Tibial nerve (tissue), 4 donors: ENCODE data around the gene SHISA7. TPM values are rescaled to one million over a fixed set of nuclear protein-coding genes. Genes with fewer than 3 reads are reported as not detected.
"Not testable (repeated sequence)": the region's sequence is repeated elsewhere in the genome, so short reads cannot be mapped to it uniquely, and the experiment has no call there.

Source experiments
- DNase-seq, 2 donors: peaks; one replicate each; pipeline ENCODE4 v3.0.0-alpha.2; 2019; ENCODE audit warnings: low spot score in 2 of 2
- H3K27ac ChIP-seq, 4 donors: fragments of 200-600 bp; sonication (generic) in 3 of 4; one replicate each; pipeline ENCODE4 v1.5.1; 2017 to 2019; ENCODE audit warnings: mild to moderate bottlenecking in 1 of 4
- H3K27me3 ChIP-seq, 2 donors: fragments of 200-600 bp; sonication (generic) in 1 of 2; one replicate each; pipeline versions ENCODE4 v1.5.1 to v1.6.0; 2017 to 2019
- H3K36me3 ChIP-seq, 3 donors: fragments of 200-600 bp; sonication (generic); one replicate each; pipeline ENCODE4 v1.5.1; 2018 to 2019
- H3K4me1 ChIP-seq, 4 donors: fragments of 200-600 bp; sonication (generic) in 3 of 4; one replicate each; pipeline ENCODE4 v1.5.1; 2017 to 2019
- H3K4me3 ChIP-seq, 4 donors: fragments of 200-600 bp; sonication (generic) in 3 of 4; one replicate each; pipeline ENCODE4 v1.5.1; 2017 to 2019; ENCODE audit warnings: mild to moderate bottlenecking in 1 of 4, moderate library complexity in 1 of 4
- H3K9me3 ChIP-seq, 4 donors: fragments of 200-600 bp; sonication (generic) in 3 of 4; one replicate each; pipeline ENCODE4 v1.5.1; 2017 to 2019
- CTCF ChIP-seq, 5 experiments: fragments of 200-600 bp in 3 of 5; fragments of 450-650 bp in 2 of 5; sonication (generic) in 3 of 5; IDR thresholded peaks; one replicate each; pipeline ENCODE4 v1.5.1; 2016 to 2019; ENCODE audit warnings: antibody characterized with exemption in 5 of 5, mild to moderate bottlenecking in 3 of 5, moderate library complexity in 2 of 5
- EP300 ChIP-seq, 2 donors: sonication (generic); formaldehyde crosslinking; IDR thresholded peaks; one replicate each; pipeline ENCODE4 v1.6.1; 2017; ENCODE audit warnings: antibody characterized with exemption in 2 of 2, mild to moderate bottlenecking in 1 of 2
- POLR2A ChIP-seq, 2 donors: fragments of 450-650 bp; IDR thresholded peaks; one replicate each; pipeline ENCODE4 v1.6.1; 2017; ENCODE audit warnings: antibody characterized with exemption in 2 of 2, mild to moderate bottlenecking in 2 of 2, moderate library complexity in 2 of 2
- WGBS, 2 donors: methylation state at CpG; one replicate each; pipeline ENCODE4 v1.1.5; 2018; 5-methylcytosine and 5-hydroxymethylcytosine counted together
- total RNA-seq, 4 donors: library from RNA; depleted of rRNA; stranded (reverse); fragments of >200 nt; gene quantifications; one replicate each; pipeline ENCODE4 v1.1.0, GENCODE V29; 2016

Gene SHISA7
- total RNA-seq, 4 donors from 2014 or later: 0.42 to 4.1 (median 2.0) TPM

DNA sequence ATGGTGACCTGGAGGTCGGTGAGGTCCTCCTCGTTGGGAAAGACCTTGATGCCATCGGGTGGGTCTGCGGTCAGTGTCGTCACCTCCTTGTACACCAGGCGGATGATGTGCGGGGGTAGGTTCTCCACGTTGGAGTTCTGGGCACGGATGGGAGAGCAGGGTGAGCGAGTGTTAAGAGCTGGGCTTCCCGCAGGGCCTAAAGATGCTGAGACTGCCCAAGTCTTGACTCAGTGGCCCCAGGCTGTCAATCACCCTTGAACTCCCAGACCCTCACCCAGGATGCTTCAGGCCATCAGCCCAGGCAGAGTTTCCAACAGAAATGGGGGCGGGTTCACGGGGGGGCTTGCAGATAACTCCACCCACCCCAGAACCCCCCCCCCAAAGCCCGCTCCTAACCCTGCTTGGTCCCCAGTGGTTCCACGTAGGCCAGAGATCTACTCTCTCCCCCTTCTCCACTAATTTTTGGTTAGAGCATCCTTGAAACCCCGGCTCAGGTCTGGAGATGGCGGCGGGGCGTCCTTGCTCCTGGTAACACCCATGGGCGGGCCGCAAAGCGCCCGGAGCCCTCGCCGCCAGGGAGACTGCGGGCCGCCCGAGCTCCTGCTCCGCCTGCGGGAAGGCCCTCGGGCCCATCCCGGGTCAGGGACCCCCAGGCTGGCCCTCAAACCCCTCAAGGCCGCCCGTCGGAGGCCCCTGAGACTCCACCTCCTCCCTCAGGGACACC lies 36.1 kb downstream of the SHISA7 start:
- no peak for DNase-seq
- H3K27ac ChIP-seq: peak overlapping the region; percentile 95 to 98 (median 98)
- peak overlapping the region; percentile 76 to 99 (median 90) for H3K4me3 ChIP-seq
- no peaks in the 10 kb centered on the region for H3K9me3 ChIP-seq
- no peaks in the 10 kb centered on the region for H3K27me3 ChIP-seq
- peaks cover 0 to 36% (median 4%) of the 10 kb centered on the region in 3 donors for H3K36me3 ChIP-seq
- 13 to 23% methylated on average over 15 to 29 of the region's 35 CpGs for WGBS, 2 donors
- no peak for TF ChIP-seq POLR2A (IDR thresholded peaks at IDR 0.05)
- no peak for TF ChIP-seq CTCF (IDR thresholded peaks at IDR 0.05)
- no peak for TF ChIP-seq EP300 (IDR thresholded peaks at IDR 0.05)
- peaks cover 0 to 33% (median 17%) of the 10 kb centered on the region in 4 donors for H3K4me1 ChIP-seq

DNA sequence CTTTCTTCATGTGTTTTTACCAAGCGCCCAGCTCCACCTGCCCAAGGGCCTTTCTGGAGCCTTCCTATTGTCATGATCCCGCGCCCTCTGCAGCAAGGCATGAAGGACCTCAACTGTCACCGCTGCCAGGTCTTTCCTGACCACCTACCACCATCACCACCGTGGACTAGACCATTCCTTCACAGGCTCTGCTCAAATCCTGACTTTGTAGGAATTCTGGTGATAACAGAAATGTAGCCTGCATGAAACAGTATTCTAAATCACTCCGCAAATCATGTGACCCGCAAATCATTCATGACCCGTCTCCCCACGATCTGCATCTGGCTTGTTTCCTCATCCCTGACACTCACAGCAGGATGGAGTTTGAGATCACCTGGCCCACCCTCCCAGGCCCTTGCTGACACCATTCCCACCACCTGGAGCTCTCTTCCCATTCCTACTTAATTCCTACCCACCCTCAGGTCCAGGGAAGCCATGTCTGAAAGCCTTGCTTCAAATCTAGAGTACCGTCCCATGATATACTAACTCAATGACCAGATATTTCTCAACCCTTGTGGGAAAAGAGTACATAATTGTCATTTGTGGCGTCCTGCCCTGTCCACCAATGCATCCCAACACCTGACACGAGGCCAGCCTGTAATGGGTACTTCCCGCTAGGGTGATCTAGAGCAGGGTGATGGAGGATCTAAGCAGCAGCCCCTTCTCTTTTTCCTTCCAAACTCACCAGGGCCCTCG lies 36.8 kb downstream of the SHISA7 start:
- Histone ChIP-seq H3K4me3 (peak overlapping the region; percentile 76 to 99 (median 90)), H3K27ac (peak overlapping the region in 2 of 4 donors; percentile 97 to 98), H3K27me3 (no peaks in the 10 kb centered on the region), H3K9me3 (no peaks in the 10 kb centered on the region), H3K36me3 (peaks cover 0 to 43% (median 4%) of the 10 kb centered on the region in 3 donors), H3K4me1 (peaks cover 0 to 33% (median 17%) of the 10 kb centered on the region in 4 donors)
- DNase-seq: no peak
- TF ChIP-seq EP300 (IDR thresholded peaks at IDR 0.05): no peak
- 79% methylated on average over 14 of the region's 14 CpGs for WGBS, 2 donors

DNA sequence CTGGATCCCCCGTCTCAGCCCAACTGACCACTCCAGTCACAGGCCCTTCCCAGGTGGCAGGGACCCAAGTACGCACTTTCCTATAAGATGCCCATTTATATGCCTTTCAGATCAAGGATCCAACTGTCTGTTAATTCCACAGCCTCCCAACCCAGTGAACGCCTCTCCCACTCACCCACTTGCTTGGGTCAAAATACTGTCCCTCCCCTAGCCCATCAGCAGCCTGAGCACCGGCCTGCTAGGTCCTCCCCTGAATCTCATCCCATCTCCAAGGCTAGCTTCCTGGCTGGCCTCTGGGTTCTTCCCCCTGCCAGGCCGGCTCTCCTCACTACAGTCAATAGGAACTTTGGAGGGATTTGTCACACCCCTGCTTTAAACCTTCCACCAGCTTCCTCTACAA lies 37.5 kb downstream of the SHISA7 start:
- WGBS, 2 donors: 71 to 77% methylated on average over 5 of the region's 5 CpGs
- Histone ChIP-seq H3K9me3 (no peaks in the 10 kb centered on the region), H3K27ac (peak overlapping the region in 1 of 4 donors; percentile 98), H3K4me1 (peaks cover 0 to 33% (median 17%) of the 10 kb centered on the region in 4 donors), H3K36me3 (peaks cover 0 to 48% (median 7%) of the 10 kb centered on the region in 3 donors), H3K4me3 (no peak overlapping the region), H3K27me3 (no peaks in the 10 kb centered on the region)
- no peak for TF ChIP-seq CTCF (IDR thresholded peaks at IDR 0.05)
- TF ChIP-seq POLR2A (IDR thresholded peaks at IDR 0.05): no peak
- TF ChIP-seq EP300 (IDR thresholded peaks at IDR 0.05): no peak
- no peak for DNase-seq

DNA sequence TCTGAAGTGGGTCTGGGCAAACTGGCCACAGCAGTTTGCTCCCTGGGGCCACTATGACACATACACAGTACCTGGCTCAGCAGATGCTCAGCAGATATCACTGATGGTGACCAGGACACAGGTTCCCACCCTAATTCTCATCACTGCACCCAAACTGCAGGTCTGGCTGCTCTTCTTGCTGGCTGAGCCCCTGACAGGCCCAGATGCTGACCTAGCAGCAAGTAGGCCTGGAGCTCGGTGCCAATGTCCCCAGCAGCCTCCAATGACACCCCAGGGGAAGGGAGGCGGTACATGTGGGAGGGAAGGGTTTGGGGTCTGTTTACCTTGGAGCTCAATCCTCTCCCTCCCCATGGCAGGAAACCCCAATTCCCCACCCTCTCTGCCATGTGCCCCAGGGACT lies 40.6 kb downstream of the SHISA7 start:
- no peak for DNase-seq
- no peak overlapping the region for H3K27ac ChIP-seq
- no peaks in the 10 kb centered on the region for H3K9me3 ChIP-seq
- peaks cover 0 to 29% (median 17%) of the 10 kb centered on the region in 4 donors for H3K4me1 ChIP-seq
- H3K36me3 ChIP-seq: peaks cover 0 to 54% (median 7%) of the 10 kb centered on the region in 3 donors
- TF ChIP-seq CTCF (IDR thresholded peaks at IDR 0.05) (no peak), POLR2A (IDR thresholded peaks at IDR 0.05) (no peak), EP300 (IDR thresholded peaks at IDR 0.05) (no peak)
- 52 to 88% methylated on average over 2 of the region's 2 CpGs for WGBS, 2 donors
- H3K27me3 ChIP-seq: no peaks in the 10 kb centered on the region
- no peak overlapping the region for H3K4me3 ChIP-seq

- H3K4me3 ChIP-seq, H3K27ac ChIP-seq, DNase-seq, H3K9me3 ChIP-seq, H3K27me3 ChIP-seq: not testable (repeated sequence)
- H3K4me1 ChIP-seq: peaks cover 0 to 22% (median 10%) of the 10 kb centered on the region in 4 donors
- WGBS, 2 donors: 79 to 100% methylated on average over 1 to 27 of the region's 28 CpGs
- peaks cover 0 to 54% (median 7%) of the 10 kb centered on the region in 3 donors for H3K36me3 ChIP-seq
Observed at GRCh38 chr19:55401390-55401789, 41.7 kb downstream of the SHISA7 start.
